Measurements from ENCODE around the gene TMEM270. TPM values are rescaled to one million over a fixed set of nuclear protein-coding genes. Genes with fewer than 3 reads are reported as not detected.

TMEM270 gene
- polyA plus RNA-seq, 5 donors = 0.24 TPM; not detected in 4

- DNase-seq = no peak
Observed at GRCh38 chr7:73904219-73905137, 43.5 kb downstream of the TMEM270 start.

GRCh38 chr7:73905360-73905759 lies 44.4 kb downstream of the TMEM270 start:
- DNase-seq = no peak

DNA sequence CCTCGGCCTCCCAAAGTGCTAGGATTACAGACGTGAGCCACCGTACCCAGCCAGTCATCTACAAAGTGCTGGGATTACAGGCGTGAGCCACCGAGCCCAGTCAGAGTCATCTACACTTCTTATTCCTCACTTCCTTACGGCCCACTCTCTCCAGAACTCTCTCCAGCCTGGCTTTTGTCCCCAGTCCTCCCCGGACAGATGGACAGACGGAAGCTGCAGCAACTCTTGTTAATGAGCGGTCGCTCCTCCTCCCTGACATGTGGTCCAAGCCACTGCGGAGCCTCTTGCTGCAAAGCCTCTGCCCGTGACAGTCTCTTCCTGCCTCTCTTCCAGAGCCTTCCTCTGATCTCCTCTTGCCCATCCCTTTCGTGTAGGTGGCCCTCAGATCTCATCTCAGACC lies 45.9 kb downstream of the TMEM270 start:
- DNase-seq = no peak

GRCh38 chr7:73907554-73908122 lies 46.7 kb downstream of the TMEM270 start:
- no peak for DNase-seq

GRCh38 chr7:73908123-73908611 lies 47.2 kb downstream of the TMEM270 start:
- no peak for DNase-seq

DNA sequence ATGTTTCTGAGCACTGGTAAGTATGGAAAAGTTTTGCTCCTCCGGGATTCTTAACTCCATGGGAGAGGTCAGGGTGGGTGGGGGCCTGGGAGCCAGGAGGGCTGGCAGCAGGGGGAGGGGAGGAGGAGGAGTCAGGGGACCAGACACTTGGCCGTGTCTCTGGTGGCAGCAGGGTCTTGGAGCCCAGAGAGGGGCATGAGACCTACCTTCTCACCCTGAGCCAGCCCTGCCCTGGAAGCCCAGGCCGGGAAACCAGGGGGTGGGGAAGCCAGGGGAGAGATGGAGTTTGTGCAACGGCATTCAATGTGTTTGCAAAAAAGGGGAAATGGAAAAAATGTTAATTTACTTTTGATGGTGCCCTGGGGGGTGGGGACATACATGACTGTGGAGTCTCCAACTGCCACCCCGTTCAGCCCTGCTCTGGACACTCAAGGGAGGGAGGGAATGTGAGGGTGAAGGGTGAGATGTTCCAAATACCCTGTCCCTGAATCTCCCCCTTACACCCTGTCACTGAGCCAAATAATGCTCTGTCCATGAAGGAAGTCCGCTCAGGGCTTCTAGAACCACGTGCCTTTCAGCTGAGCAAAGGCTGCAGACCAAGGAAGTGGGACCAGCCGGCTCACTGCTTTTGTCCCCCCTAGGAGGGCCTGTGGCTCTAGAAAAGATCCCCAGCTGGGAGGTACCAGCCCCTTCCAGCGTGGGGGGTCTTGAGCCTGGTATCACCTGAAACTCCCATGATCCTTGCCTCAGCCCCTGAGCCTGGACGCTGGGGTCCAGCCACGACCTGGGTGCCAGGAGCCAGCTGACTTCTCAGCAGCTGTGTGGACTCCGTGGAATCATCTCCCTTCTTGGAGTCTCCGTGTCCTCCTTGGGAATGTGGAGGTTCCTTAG lies 48.3 kb downstream of the TMEM270 start:
- peak in 1 of 2 donors; percentile 45 for DNase-seq

- no peak for DNase-seq
Observed at GRCh38 chr7:73909996-73910395, 49.0 kb downstream of the TMEM270 start.

DNA sequence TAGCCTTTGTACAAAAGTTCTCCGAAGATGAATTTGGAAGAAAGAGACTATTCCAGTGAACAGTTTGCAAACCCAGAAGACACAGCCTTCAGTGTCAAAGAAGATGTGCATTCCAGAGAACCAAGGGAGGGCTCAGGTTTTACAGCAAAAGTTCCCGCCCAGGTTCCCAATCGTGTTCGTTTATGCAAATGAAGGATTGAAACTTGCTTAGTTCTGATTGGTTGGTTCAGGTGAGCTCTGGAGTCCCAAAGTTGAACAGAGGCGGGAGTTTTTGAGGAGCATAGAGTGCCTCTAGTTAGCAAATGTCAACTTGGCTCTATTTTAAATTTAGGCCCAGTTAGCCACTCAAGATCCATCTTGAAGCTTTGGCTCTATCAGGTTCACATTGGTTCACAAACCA lies 51.3 kb downstream of the TMEM270 start:
- DNase-seq = no peak

Other genes starting within 250 kb of the TMEM270 start
- gene MLXIPL, start 236.6 kb upstream of the TMEM270 start, polyA plus RNA-seq (ENCODE audit: insufficient read depth in 1 of 5, insufficient read length in 5 of 5, low replicate concordance in 1 of 5) = 1 to 10 TPM; 1.6 to 6.0 (median 2.4) TPM
- 10 to 100 TPM in 2 of 5 donors, 1 to 10 TPM in 3; 5.5 to 12.3 (median 8.2) TPM for gene VPS37D, start 193.3 kb upstream of the TMEM270 start, polyA plus RNA-seq (ENCODE audit: insufficient read depth in 1 of 5, insufficient read length in 5 of 5, low replicate concordance in 1 of 5)
- 10 to 100 TPM in 1 of 5 donors, 1 to 10 TPM in 4; 8.1 to 10.5 (median 9.0) TPM for gene DNAJC30, start 177.7 kb upstream of the TMEM270 start, polyA plus RNA-seq (ENCODE audit: insufficient read depth in 1 of 5, insufficient read length in 5 of 5, low replicate concordance in 1 of 5)
- gene BUD23, start 177.6 kb upstream of the TMEM270 start, polyA plus RNA-seq (ENCODE audit: insufficient read depth in 1 of 5, insufficient read length in 5 of 5, low replicate concordance in 1 of 5) = 10 to 100 TPM; 69.3 to 99.6 (median 83.6) TPM
- 10 to 100 TPM in 1 of 5 donors, 1 to 10 TPM in 4; 6.4 to 12.7 (median 9.4) TPM for gene STX1A, start 141.5 kb upstream of the TMEM270 start, polyA plus RNA-seq (ENCODE audit: insufficient read depth in 1 of 5, insufficient read length in 5 of 5, low replicate concordance in 1 of 5)
- gene ABHD11, start 122.4 kb upstream of the TMEM270 start, polyA plus RNA-seq (ENCODE audit: insufficient read depth in 1 of 5, insufficient read length in 5 of 5, low replicate concordance in 1 of 5) = 10 to 100 TPM; 12.5 to 18.2 (median 13.5) TPM
- gene CLDN3, start 90.9 kb upstream of the TMEM270 start, polyA plus RNA-seq (ENCODE audit: insufficient read depth in 1 of 5, insufficient read length in 5 of 5, low replicate concordance in 1 of 5) = 10 to 100 TPM in 4 of 5 donors, 1 to 10 TPM in 1; 10.0 to 31.1 (median 19.9) TPM
- 10 to 100 TPM; 65.3 to 98.7 (median 77.1) TPM for gene CLDN4, start 30.2 kb upstream of the TMEM270 start, polyA plus RNA-seq (ENCODE audit: insufficient read depth in 1 of 5, insufficient read length in 5 of 5, low replicate concordance in 1 of 5)
- 1 to 10 TPM; 2.1 to 8.6 (median 4.3) TPM for gene METTL27, start 18.6 kb upstream of the TMEM270 start, polyA plus RNA-seq (ENCODE audit: insufficient read depth in 1 of 5, insufficient read length in 5 of 5, low replicate concordance in 1 of 5)
- gene ELN, start 167.0 kb downstream of the TMEM270 start, polyA plus RNA-seq (ENCODE audit: insufficient read depth in 1 of 5, insufficient read length in 5 of 5, low replicate concordance in 1 of 5) = 100 to 1,000 TPM; 165 to 379 (median 275) TPM
- gene LIMK1, start 222.6 kb downstream of the TMEM270 start, polyA plus RNA-seq (ENCODE audit: insufficient read depth in 1 of 5, insufficient read length in 5 of 5, low replicate concordance in 1 of 5) = 10 to 100 TPM; 17.0 to 29.9 (median 18.8) TPM

Data from right lung (tissue), 5 donors.